Panc1 (cell line): ENCODE measurements around the gene NFIC. TPM values are rescaled to one million over a fixed set of nuclear protein-coding genes. Genes with fewer than 3 reads are reported as not detected.
"Not testable (repeated sequence)": the region's sequence is repeated elsewhere in the genome, so short reads cannot be mapped to it uniquely, and the experiment has no call there.

Experiments
- ATAC-seq: fragments of 200-7000 bp; cut with Tn5 transposase; 2 replicates; pipeline ENCODE4 v1.9.1; 2020; ENCODE audit warnings: mild to moderate bottlenecking, moderate library complexity
- BruUV-seq: library from RNA; stranded (reverse); fragments of 400-500 nt; replicated peaks from 2 replicates; lab custom pipeline; 2021; lab: Mats Ljungman, UMichigan
- CTCF ChIA-PET: fragments of 300-600 bp; sonication (Branson Sonifier 250); formaldehyde crosslinking; loops from one replicate; lab custom pipeline; 2022; ENCODE audit warnings: antibody characterized with exemption; lab: Charles Lee
- POLR2A ChIA-PET: fragments of 300-600 bp; sonication (Branson Sonifier 250); formaldehyde crosslinking; loops from one replicate; lab custom pipeline; 2022; ENCODE audit warnings: antibody characterized with exemption; lab: Charles Lee
- DNase-seq: peaks from one replicate; pipeline ENCODE4 v3.0.0-alpha.2; 2010; ENCODE audit warnings: low read depth, low spot score
- H3K27ac ChIP-seq: 2 replicates; pipeline ENCODE4 v1.5.1; 2011; ENCODE audit warnings: mild to moderate bottlenecking, low read length, inconsistent platforms
- H3K27me3 ChIP-seq: fragments of 200-500 bp; sonication (Bioruptor generic); 2 replicates; pipeline ENCODE4 v1.6.0; 2014; ENCODE audit warnings: low read length, inconsistent platforms; ENCODE audit not compliant: control insufficient read depth, insufficient read depth
- H3K36me3 ChIP-seq: fragments of 200-500 bp; sonication (Bioruptor generic); 2 replicates; pipeline ENCODE4 v1.5.1; 2014; ENCODE audit warnings: inconsistent platforms, mild to moderate bottlenecking, low read length, moderate library complexity; ENCODE audit not compliant: control insufficient read depth, insufficient read depth
- H3K4me1 ChIP-seq: 2 replicates; pipeline ENCODE4 v1.5.1; 2011; ENCODE audit warnings: inconsistent platforms, mild to moderate bottlenecking, low read length, moderate library complexity; ENCODE audit not compliant: control insufficient read depth, insufficient read depth
- H3K4me3 ChIP-seq, 2 experiments: 2 replicates each; pipeline ENCODE4 v1.5.1; 2011 to 2012; ENCODE audit warnings: low read depth in 2 of 2, low read length in 2 of 2, mild to moderate bottlenecking in 2 of 2, inconsistent platforms in 1 of 2, moderate library complexity in 1 of 2
- H3K9me3 ChIP-seq: fragments of 200-500 bp; sonication (Bioruptor generic); 2 replicates; pipeline ENCODE4 v1.5.1; 2014; ENCODE audit warnings: low read depth, mild to moderate bottlenecking, inconsistent platforms, low read length, moderate library complexity; ENCODE audit not compliant: control insufficient read depth, insufficient read depth
- POLR2AphosphoS5 ChIP-seq: IDR thresholded peaks from 2 replicates; pipeline ENCODE4 v1.6.1; 2012; ENCODE audit warnings: mild to moderate bottlenecking, low read depth, low read length, moderate library complexity
- SIN3A ChIP-seq: IDR thresholded peaks from 2 replicates; pipeline ENCODE4 v1.6.1; 2012; ENCODE audit warnings: low read depth, mild to moderate bottlenecking, low read length, moderate library complexity, borderline replicate concordance; ENCODE audit not compliant: insufficient read depth
- TCF7L2 ChIP-seq: IDR thresholded peaks from 2 replicates; pipeline ENCODE4 v1.6.1; 2011; ENCODE audit warnings: mild to moderate bottlenecking, low read depth, low read length, inconsistent platforms
- in situ Hi-C: cut with HindIII; loops from 2 replicates; pipeline ENCODE4 v1.10.0; 2016; ENCODE audit warnings: low sequenced_read_pairs, low pct_unique_long_range_greater_than_20kb
- intact Hi-C: fragments of 100-400 bp; cut with micrococcal nuclease; formaldehyde crosslinking; loops from one replicate; pipeline ENCODE4 v1.10.0; 2022; ENCODE audit not compliant: unreplicated experiment
- total RNA-seq: library from RNA; stranded (reverse); gene quantifications from one replicate; pipeline ENCODE4 v1.2.1, GENCODE V29; 2021; ENCODE audit not compliant: unreplicated experiment
- TF ChIP-seq, protein P1 (sequence below), 2 experiments: IDR thresholded peaks; 2 replicates each; pipeline ENCODE4 v1.6.1; 2011 to 2012; ENCODE audit warnings: low read depth in 2 of 2, control low read depth in 1 of 2, low read length in 1 of 2, mild to moderate bottlenecking in 1 of 2, moderate library complexity in 1 of 2; ENCODE audit not compliant: insufficient read depth in 1 of 2
- TF ChIP-seq, protein P2 (sequence below): fragments of 450-650 bp; IDR thresholded peaks from 2 replicates; pipeline ENCODE4 v1.5.1; 2017; ENCODE audit warnings: mild to moderate bottlenecking

NFIC gene
- total RNA-seq, 1 experiment from 2014 or later: 120 TPM

DNA sequence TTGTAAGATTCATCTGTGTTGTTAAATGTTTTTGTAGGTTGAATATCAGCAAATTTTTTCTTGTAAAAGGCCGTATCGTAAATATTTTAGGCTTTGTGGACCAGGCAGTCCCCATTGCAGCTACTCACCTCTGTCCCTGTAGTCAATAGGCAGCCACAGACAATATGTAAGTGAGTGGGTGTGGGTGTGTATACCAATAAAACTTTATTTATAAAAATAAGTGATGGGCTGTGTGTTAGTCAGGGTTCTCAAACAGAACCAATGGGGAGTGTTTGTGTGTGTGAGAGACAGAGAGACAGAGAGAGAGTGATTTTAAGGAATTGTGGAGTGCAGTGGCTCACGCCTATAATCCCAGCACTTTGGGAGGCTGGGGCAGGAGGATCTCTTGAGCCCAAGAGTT lies 37.6 kb upstream of the NFIC start:
- TF ChIP-seq SIN3A (no peak), POLR2AphosphoS5 (no peak), TCF7L2 (no peak)
- TF ChIP-seq, protein P1, sequence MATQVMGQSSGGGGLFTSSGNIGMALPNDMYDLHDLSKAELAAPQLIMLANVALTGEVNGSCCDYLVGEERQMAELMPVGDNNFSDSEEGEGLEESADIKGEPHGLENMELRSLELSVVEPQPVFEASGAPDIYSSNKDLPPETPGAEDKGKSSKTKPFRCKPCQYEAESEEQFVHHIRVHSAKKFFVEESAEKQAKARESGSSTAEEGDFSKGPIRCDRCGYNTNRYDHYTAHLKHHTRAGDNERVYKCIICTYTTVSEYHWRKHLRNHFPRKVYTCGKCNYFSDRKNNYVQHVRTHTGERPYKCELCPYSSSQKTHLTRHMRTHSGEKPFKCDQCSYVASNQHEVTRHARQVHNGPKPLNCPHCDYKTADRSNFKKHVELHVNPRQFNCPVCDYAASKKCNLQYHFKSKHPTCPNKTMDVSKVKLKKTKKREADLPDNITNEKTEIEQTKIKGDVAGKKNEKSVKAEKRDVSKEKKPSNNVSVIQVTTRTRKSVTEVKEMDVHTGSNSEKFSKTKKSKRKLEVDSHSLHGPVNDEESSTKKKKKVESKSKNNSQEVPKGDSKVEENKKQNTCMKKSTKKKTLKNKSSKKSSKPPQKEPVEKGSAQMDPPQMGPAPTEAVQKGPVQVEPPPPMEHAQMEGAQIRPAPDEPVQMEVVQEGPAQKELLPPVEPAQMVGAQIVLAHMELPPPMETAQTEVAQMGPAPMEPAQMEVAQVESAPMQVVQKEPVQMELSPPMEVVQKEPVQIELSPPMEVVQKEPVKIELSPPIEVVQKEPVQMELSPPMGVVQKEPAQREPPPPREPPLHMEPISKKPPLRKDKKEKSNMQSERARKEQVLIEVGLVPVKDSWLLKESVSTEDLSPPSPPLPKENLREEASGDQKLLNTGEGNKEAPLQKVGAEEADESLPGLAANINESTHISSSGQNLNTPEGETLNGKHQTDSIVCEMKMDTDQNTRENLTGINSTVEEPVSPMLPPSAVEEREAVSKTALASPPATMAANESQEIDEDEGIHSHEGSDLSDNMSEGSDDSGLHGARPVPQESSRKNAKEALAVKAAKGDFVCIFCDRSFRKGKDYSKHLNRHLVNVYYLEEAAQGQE (IDR thresholded peaks at IDR 0.05; ENCODE audit: insufficient read depth in 1 of 2, low read depth in 2 of 2, low read length in 1 of 2): no peak
- TF ChIP-seq, protein P2, sequence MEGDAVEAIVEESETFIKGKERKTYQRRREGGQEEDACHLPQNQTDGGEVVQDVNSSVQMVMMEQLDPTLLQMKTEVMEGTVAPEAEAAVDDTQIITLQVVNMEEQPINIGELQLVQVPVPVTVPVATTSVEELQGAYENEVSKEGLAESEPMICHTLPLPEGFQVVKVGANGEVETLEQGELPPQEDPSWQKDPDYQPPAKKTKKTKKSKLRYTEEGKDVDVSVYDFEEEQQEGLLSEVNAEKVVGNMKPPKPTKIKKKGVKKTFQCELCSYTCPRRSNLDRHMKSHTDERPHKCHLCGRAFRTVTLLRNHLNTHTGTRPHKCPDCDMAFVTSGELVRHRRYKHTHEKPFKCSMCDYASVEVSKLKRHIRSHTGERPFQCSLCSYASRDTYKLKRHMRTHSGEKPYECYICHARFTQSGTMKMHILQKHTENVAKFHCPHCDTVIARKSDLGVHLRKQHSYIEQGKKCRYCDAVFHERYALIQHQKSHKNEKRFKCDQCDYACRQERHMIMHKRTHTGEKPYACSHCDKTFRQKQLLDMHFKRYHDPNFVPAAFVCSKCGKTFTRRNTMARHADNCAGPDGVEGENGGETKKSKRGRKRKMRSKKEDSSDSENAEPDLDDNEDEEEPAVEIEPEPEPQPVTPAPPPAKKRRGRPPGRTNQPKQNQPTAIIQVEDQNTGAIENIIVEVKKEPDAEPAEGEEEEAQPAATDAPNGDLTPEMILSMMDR: no peak
- H3K9me3 ChIP-seq: no peaks in the 10 kb centered on the region
- ATAC-seq: no peak
- H3K27me3 ChIP-seq: no peaks in the 10 kb centered on the region
- H3K4me1 ChIP-seq: no peaks in the 10 kb centered on the region
- CTCF ChIA-PET: interaction anchor here (0.6 kb wide), 1 partner anchor 167 kb away, joined by 3 read pairs; no protein-coding TSS in a partner anchor
- H3K36me3 ChIP-seq: no peaks in the 10 kb centered on the region
- intact Hi-C loops: no loop called here
- peak overlapping the region; percentile 55; the same call in 1 of the 2 replicates for H3K27ac ChIP-seq
- no peak for DNase-seq
- BruUV-seq: no TSS peak
- H3K4me3 ChIP-seq: no peak overlapping the region
- in situ Hi-C loops: no loop called here
- POLR2A ChIA-PET: no interaction called here

DNA sequence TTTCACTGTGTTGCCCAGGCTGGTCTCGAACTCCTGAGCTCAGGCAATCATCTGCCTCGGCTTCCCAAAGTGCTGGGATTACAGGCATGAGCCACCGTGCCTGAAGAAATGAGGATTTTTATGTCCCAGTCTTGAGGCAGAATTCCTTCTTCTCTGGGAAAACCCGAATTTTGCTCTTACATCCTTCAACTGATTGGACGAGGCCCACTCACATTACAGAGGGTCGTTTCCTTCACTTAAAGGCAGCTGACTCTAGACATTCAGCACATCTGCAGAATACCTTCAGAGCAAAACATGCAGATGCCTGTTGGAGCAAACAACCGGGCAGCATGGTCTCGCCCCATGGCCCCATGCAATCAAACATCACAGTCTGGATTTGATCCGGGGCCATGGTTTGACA lies 36.3 kb upstream of the NFIC start:
- H3K36me3 ChIP-seq: no peaks in the 10 kb centered on the region
- ChIA-PET CTCF (interaction anchor here (0.7 kb wide), 1 partner anchor 422 kb away, joined by 3 read pairs; no protein-coding TSS in a partner anchor), POLR2A (no interaction called here)
- intact Hi-C loops: no loop called here
- no peaks in the 10 kb centered on the region for H3K9me3 ChIP-seq
- ATAC-seq (no peak), DNase-seq (no peak)
- no TSS peak for BruUV-seq
- in situ Hi-C loops: no loop called here
- no peak overlapping the region for H3K27ac ChIP-seq
- peaks cover under 1% of the 10 kb centered on the region for H3K4me1 ChIP-seq
- H3K27me3 ChIP-seq: no peaks in the 10 kb centered on the region
- no peak overlapping the region for H3K4me3 ChIP-seq
- TF ChIP-seq, protein P2: no peak
- TF ChIP-seq, protein P1 (IDR thresholded peaks at IDR 0.05; ENCODE audit: insufficient read depth in 1 of 2, low read depth in 2 of 2, low read length in 1 of 2): no peak
- no peak for TF ChIP-seq POLR2AphosphoS5
- TF ChIP-seq SIN3A: no peak
- TF ChIP-seq TCF7L2: no peak

DNA sequence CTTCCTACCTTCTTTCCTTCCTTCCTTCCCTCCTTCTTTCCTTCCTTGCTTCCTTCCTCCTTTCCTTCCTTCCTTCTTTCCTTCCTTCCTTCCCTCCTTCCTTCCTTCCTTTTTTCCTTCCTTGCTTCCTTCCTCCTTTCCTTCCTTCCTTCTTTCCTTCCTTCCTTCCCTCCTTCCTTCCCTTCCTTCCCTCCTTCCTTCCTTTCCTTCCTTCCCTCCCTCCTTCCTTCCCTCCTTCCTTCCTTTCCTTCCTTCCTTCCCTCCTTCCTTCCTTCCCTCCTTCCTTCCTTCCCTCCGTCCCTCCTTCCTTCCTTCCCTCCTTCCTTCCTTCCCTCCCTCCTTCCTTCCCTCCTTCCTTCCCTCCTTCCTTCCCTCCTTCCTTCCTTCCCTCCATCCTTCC lies 34.2 kb upstream of the NFIC start:
- H3K9me3 ChIP-seq, intact Hi-C loops, H3K4me3 ChIP-seq, BruUV-seq, in situ Hi-C loops, H3K27me3 ChIP-seq, H3K36me3 ChIP-seq, CTCF ChIA-PET, ATAC-seq, POLR2A ChIA-PET, DNase-seq: not testable (repeated sequence)
- H3K27ac ChIP-seq: peak overlapping the region; percentile 71; the same call in 1 of the 2 replicates
- H3K4me1 ChIP-seq: peaks cover 22% of the 10 kb centered on the region
